B cell (primary cell): ENCODE measurements around the gene TRPM1. TPM values are rescaled to one million over a fixed set of nuclear protein-coding genes. Genes with fewer than 3 reads are reported as not detected.

ENCODE experiments used
- ATAC-seq: fragments of 200-7000 bp; cut with Tn5 transposase; one replicate; pipeline ENCODE4 v1.10.0; 2021; ENCODE audit warnings: low read depth, mild to moderate bottlenecking, moderate number of reproducible peaks, moderate library complexity
- CTCF ChIA-PET: fragments of 350-600 bp; sonication (Branson Sonifier 250); formaldehyde crosslinking; loops from one replicate; lab custom pipeline; 2021; ENCODE audit warnings: antibody characterized with exemption, inconsistent platforms; lab: Charles Lee
- POLR2A ChIA-PET: fragments of 350-600 bp; sonication (Branson Sonifier 250); formaldehyde crosslinking; loops from one replicate; lab custom pipeline; 2021; ENCODE audit warnings: antibody characterized with exemption; lab: Charles Lee
- DNase-seq: peaks from one replicate; pipeline ENCODE4 v3.0.0; 2013
- H2AFZ ChIP-seq: 2 replicates; pipeline ENCODE4 v1.6.1; 2012; ENCODE audit warnings: mild to moderate bottlenecking, low read depth, low read length; ENCODE audit not compliant: insufficient read depth, poor library complexity, severe bottlenecking
- H3K27ac ChIP-seq, 2 donors: 1 replicate in 1 of 2; 2 replicates in 1 of 2; pipeline ENCODE4 v1.5.1; 2012 to 2013; ENCODE audit warnings: low read length in 2 of 2, mild to moderate bottlenecking in 2 of 2, moderate library complexity in 1 of 2
- H3K27me3 ChIP-seq, 4 experiments: fragments of 200-600 bp in 1 of 4; sonication (generic) in 1 of 4; replicated peaks in 1 of 4; 1 replicate in 2 of 4; 2 replicates in 2 of 4; pipeline versions ENCODE4 v1.6.1 to v1.7.0; 2013 to 2016; ENCODE audit warnings: low read length in 3 of 4, mild to moderate bottlenecking in 2 of 4, mixed read lengths in 1 of 4, moderate library complexity in 1 of 4; ENCODE audit not compliant: insufficient read depth in 4 of 4, control insufficient read depth in 3 of 4; ENCODE audit errors: control extremely low read depth in 1 of 4
- H3K36me3 ChIP-seq, 2 experiments: replicated peaks in 1 of 2; 1 replicate in 1 of 2; 2 replicates in 1 of 2; pipeline versions ENCODE4 v1.6.1 to v1.7.1; 2013; ENCODE audit warnings: low read length in 1 of 2; ENCODE audit not compliant: insufficient read depth in 2 of 2, control insufficient read depth in 1 of 2; ENCODE audit errors: control extremely low read depth in 1 of 2, extremely low read depth in 1 of 2
- H3K4me1 ChIP-seq, 2 donors: fragments of 200-600 bp in 1 of 2; sonication (generic) in 1 of 2; 1 replicate in 1 of 2; 2 replicates in 1 of 2; pipeline versions ENCODE4 v1.5.1 to v1.6.1; 2013 to 2017; ENCODE audit warnings: low read length in 2 of 2; ENCODE audit not compliant: control insufficient read depth in 2 of 2, insufficient read depth in 2 of 2
- H3K4me2 ChIP-seq: replicated peaks from 2 replicates; pipeline ENCODE3; 2012; ENCODE audit warnings: mild to moderate bottlenecking, low read depth, low read length; ENCODE audit not compliant: poor library complexity, severe bottlenecking
- H3K4me3 ChIP-seq, 5 experiments: fragments of 200-600 bp in 1 of 5; sonication (generic) in 1 of 5; 1 replicate in 3 of 5; 2 replicates in 2 of 5; pipeline versions ENCODE4 v1.5.1 to v1.7.0; 2011 to 2016; ENCODE audit warnings: low read length in 4 of 5, mild to moderate bottlenecking in 4 of 5, low read depth in 2 of 5, control low read depth in 1 of 5, moderate library complexity in 1 of 5; ENCODE audit not compliant: insufficient read depth in 1 of 5; ENCODE audit errors: control extremely low read depth in 1 of 5, extremely low read depth in 1 of 5
- H3K79me2 ChIP-seq: fragments of 200-600 bp; sonication (generic); one replicate; pipeline ENCODE4 v1.6.0; 2016; ENCODE audit warnings: low read length; ENCODE audit not compliant: control insufficient read depth, insufficient read depth
- H3K9ac ChIP-seq: fragments of 200-600 bp; sonication (generic); 2 replicates; pipeline ENCODE4 v1.6.1; 2017; ENCODE audit warnings: mild to moderate bottlenecking, low read length, moderate library complexity
- H3K9me3 ChIP-seq, 3 donors: one replicate each; pipeline versions ENCODE4 v1.6.1 to v1.7.1; 2013; ENCODE audit warnings: low read length in 2 of 3; ENCODE audit not compliant: control insufficient read depth in 2 of 3, insufficient read depth in 1 of 3; ENCODE audit errors: control extremely low read depth in 1 of 3
- H4K20me1 ChIP-seq: 2 replicates; pipeline ENCODE4 v1.6.0; 2012; ENCODE audit warnings: mild to moderate bottlenecking, low read length; ENCODE audit not compliant: insufficient read depth, control insufficient read depth, poor library complexity, severe bottlenecking
- H3K27ac Mint-ChIP-seq: one replicate; pipeline ENCODE4 v1.8.0; 2021; ENCODE audit warnings: mixed read lengths
- H3K27me3 Mint-ChIP-seq: one replicate; pipeline ENCODE4 v1.8.0; 2021; ENCODE audit warnings: mixed read lengths
- H3K4me1 Mint-ChIP-seq: one replicate; pipeline ENCODE4 v1.8.0; 2021; ENCODE audit warnings: mixed read lengths
- H3K4me3 Mint-ChIP-seq: one replicate; pipeline ENCODE4 v1.8.0; 2021; ENCODE audit warnings: mixed read lengths
- H3K9me3 Mint-ChIP-seq: one replicate; pipeline ENCODE4 v1.8.0; 2022; ENCODE audit warnings: mixed read lengths; ENCODE audit not compliant: insufficient read depth
- CTCF ChIP-seq: fragments of 200-600 bp; IDR thresholded peaks from one replicate; pipeline ENCODE4 v1.8.0; 2022; ENCODE audit warnings: antibody characterized with exemption, mild to moderate bottlenecking
- EZH2 ChIP-seq: IDR thresholded peaks from 2 replicates; pipeline ENCODE4 v1.6.1; 2012; ENCODE audit warnings: borderline replicate concordance, low read depth, mild to moderate bottlenecking, moderate library complexity, low read length; ENCODE audit not compliant: insufficient read depth, poor library complexity, severe bottlenecking
- WGBS: methylation state at CpG from one replicate; pipeline ENCODE4 v1.1.5; 2013; ENCODE audit warnings: missing lambda C conversion rate; ENCODE audit not compliant: insufficient coverage; 5-methylcytosine and 5-hydroxymethylcytosine counted together
- intact Hi-C: fragments of 100-400 bp; cut with micrococcal nuclease; formaldehyde crosslinking; loops from one replicate; pipeline ENCODE4 v1.10.0; 2022
- polyA plus RNA-seq: library from polyadenylated mRNA; depleted of rRNA; stranded (reverse); fragments of >200 nt; gene quantifications from 2 replicates; pipeline ENCODE4 v1.2.3, GENCODE V29; 2012
- total RNA-seq, 2 donors: library from RNA; stranded (reverse); fragments of 120-200 nt in 1 of 2; gene quantifications; 1 replicate in 1 of 2; 2 replicates in 1 of 2; pipeline versions ENCODE4 v1.2.3 to v1.2.4, GENCODE V29; 2013 to 2022

Gene TRPM1
- total and polyA plus RNA-seq, 2 donors (not counting 1 experiment from before 2014, with no cell fraction given), result 0.07 TPM; not detected in 1

GRCh38 chr15:31091481-31091880, 10.0 kb downstream of the TRPM1 start:
- H3K27ac Mint-ChIP-seq, result no peak overlapping the region
- Histone ChIP-seq H3K4me1 (no peaks in the 10 kb centered on the region), H3K4me3 (no peak overlapping the region), H3K27me3 (no peaks in the 10 kb centered on the region), H3K27ac (no peak overlapping the region), H3K9me3 (peaks cover 0 to 4% (median 0%) of the 10 kb centered on the region in 3 donors), H4K20me1 (no peaks in the 10 kb centered on the region), H3K36me3 (no peaks in the 10 kb centered on the region), H2AFZ (no peak overlapping the region), H3K4me2 (no peak overlapping the region), H3K79me2 (no peaks in the 10 kb centered on the region), H3K9ac (no peak overlapping the region)
- WGBS, result 93% methylated on average over 4 of the region's 6 CpGs
- H3K4me3 Mint-ChIP-seq, result no peak overlapping the region
- ChIA-PET CTCF (no interaction called here), POLR2A (no interaction called here)
- peaks cover 2% of the 10 kb centered on the region for H3K9me3 Mint-ChIP-seq
- peaks cover 3% of the 10 kb centered on the region for H3K4me1 Mint-ChIP-seq
- intact Hi-C loops, result no loop called here
- ATAC-seq (no peak), DNase-seq (no peak)
- TF ChIP-seq EZH2 (no peak), CTCF (no peak)
- no peaks in the 10 kb centered on the region for H3K27me3 Mint-ChIP-seq

GRCh38 chr15:31090766-31091165, 10.8 kb downstream of the TRPM1 start:
- TF ChIP-seq CTCF (no peak), EZH2 (no peak)
- ChIA-PET CTCF (interaction anchor here (0.6 to 0.9 kb wide), 3 partner anchors 38 to 230 kb away, joined by 3 to 5 read pairs (median 4); no protein-coding TSS in a partner anchor), POLR2A (no interaction called here)
- ATAC-seq (no peak), DNase-seq (no peak)
- peaks cover 2% of the 10 kb centered on the region for H3K9me3 Mint-ChIP-seq
- intact Hi-C loops, result no loop called here
- no peak overlapping the region for H3K27ac ChIP-seq
- no peak overlapping the region for H3K27ac Mint-ChIP-seq
- H3K9me3 ChIP-seq, result peaks cover 0 to 4% (median 0%) of the 10 kb centered on the region in 3 donors
- H3K27me3 ChIP-seq, result no peaks in the 10 kb centered on the region
- H4K20me1 ChIP-seq, result no peaks in the 10 kb centered on the region
- 93% methylated on average over 3 of the region's 4 CpGs for WGBS
- no peak overlapping the region for H3K9ac ChIP-seq
- no peaks in the 10 kb centered on the region for H3K27me3 Mint-ChIP-seq
- no peak overlapping the region for H3K4me2 ChIP-seq
- no peaks in the 10 kb centered on the region for H3K79me2 ChIP-seq
- H3K4me1 ChIP-seq, result no peaks in the 10 kb centered on the region
- H3K4me3 ChIP-seq, result no peak overlapping the region
- H3K4me3 Mint-ChIP-seq, result no peak overlapping the region
- no peaks in the 10 kb centered on the region for H3K36me3 ChIP-seq
- H2AFZ ChIP-seq, result no peak overlapping the region
- peaks cover 3% of the 10 kb centered on the region for H3K4me1 Mint-ChIP-seq
